ENCODE data around the gene CLIP4.

The CLIP4 gene

GRCh38 chr2:29070526-29070925, 44.7 kb upstream of the CLIP4 start:
- H3K27me3 ChIP-seq, result no peaks in the 10 kb centered on the region
- H3K4me3 ChIP-seq, result no peak overlapping the region
- no peaks in the 10 kb centered on the region for H3K36me3 ChIP-seq
- H3K9me3 ChIP-seq, result no peaks in the 10 kb centered on the region
- DNase-seq, result no peak
- H3K4me1 ChIP-seq, result peaks cover 0 to 13% (median under 1%) of the 10 kb centered on the region in 4 donors
- H3K27ac ChIP-seq, result no peak overlapping the region
- TF ChIP-seq, protein P1, sequence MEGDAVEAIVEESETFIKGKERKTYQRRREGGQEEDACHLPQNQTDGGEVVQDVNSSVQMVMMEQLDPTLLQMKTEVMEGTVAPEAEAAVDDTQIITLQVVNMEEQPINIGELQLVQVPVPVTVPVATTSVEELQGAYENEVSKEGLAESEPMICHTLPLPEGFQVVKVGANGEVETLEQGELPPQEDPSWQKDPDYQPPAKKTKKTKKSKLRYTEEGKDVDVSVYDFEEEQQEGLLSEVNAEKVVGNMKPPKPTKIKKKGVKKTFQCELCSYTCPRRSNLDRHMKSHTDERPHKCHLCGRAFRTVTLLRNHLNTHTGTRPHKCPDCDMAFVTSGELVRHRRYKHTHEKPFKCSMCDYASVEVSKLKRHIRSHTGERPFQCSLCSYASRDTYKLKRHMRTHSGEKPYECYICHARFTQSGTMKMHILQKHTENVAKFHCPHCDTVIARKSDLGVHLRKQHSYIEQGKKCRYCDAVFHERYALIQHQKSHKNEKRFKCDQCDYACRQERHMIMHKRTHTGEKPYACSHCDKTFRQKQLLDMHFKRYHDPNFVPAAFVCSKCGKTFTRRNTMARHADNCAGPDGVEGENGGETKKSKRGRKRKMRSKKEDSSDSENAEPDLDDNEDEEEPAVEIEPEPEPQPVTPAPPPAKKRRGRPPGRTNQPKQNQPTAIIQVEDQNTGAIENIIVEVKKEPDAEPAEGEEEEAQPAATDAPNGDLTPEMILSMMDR (IDR thresholded peaks at IDR 0.05), result no peak
- intact Hi-C loops (cut with DNase I; ENCODE audit: low total_unique reads), result no loop called here

DNA sequence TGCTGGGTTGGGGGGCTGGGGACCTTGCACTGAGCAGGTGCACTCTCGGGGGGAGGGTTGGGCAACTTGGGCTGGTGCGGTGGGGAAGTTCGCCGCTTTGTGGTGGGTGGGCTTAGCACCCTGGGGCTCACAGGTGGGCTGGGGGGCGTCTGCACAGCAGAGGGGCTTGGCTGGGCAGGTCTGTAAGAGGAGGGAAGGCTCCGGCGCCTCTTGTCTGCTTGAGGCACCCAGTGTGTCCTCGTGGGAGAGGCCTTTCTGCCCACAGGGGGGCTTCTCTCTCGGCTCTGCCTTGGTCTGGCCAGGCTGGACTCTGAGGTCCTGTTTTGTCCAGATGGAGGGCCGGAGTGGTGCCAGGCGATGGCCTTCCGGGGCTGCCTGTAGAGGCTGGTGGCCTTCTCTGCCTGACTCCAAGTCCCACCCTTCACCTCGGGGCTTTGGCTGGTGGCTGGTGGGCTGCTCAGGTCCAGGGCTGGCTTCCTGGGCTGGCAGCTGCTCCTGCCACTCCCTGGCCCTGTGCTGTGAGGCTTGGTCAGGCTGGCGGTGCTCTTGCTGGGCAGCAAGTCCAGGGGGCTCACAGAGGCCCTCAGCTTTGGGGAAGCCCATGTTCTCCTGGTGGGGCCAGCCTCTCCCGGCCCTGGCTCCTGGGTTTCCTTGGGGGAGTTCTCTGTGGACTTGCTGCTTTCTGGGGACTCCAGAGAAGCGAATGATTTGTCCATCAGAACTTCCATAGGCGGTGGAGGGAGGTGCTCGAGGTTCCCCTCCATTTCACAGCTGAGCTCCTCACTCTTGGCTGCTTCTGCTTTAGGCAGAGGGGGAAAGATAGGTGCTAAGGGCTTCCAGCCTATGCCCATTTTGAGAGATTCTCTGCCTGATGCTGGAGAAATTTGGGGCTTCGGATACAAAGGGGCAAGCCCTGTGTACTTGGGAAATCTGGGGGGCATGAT, 43.9 kb upstream of the CLIP4 start:
- no peaks in the 10 kb centered on the region for H3K27me3 ChIP-seq
- H3K9me3 ChIP-seq, result no peaks in the 10 kb centered on the region
- H3K36me3 ChIP-seq, result no peaks in the 10 kb centered on the region
- H3K4me3 ChIP-seq, result no peak overlapping the region
- TF ChIP-seq, protein P1 (IDR thresholded peaks at IDR 0.05), result no peak
- no peak overlapping the region for H3K27ac ChIP-seq
- no peak for DNase-seq
- intact Hi-C loops (cut with DNase I; ENCODE audit: low total_unique reads), result no loop called here
- peaks cover 0 to 5% (median 0%) of the 10 kb centered on the region in 4 donors for H3K4me1 ChIP-seq

DNA sequence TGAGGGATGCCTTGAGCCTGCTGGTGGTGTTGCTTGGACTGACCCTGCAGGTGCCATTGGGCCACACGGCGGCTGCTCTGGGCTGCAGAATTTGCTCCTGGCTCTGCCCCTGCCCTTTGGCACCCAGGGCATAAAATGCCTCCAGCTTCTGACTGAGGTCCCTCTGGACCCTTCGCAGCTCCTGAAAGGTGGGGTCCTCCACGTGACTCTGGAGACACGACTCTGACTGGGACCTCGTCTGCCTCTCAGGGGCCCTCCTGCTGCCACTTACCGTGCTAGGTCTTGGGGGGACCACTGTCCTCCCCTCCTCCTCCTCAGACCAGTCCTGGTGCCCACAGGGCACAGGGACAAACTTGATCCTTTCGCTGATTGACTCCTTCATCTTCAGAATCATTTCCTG, 43.0 kb upstream of the CLIP4 start:
- H3K27ac ChIP-seq, result no peak overlapping the region
- no peaks in the 10 kb centered on the region for H3K9me3 ChIP-seq
- H3K36me3 ChIP-seq, result no peaks in the 10 kb centered on the region
- no peak for DNase-seq
- TF ChIP-seq, protein P1 (IDR thresholded peaks at IDR 0.05), result no peak
- H3K4me3 ChIP-seq, result no peak overlapping the region
- H3K4me1 ChIP-seq, result no peaks in the 10 kb centered on the region
- no peaks in the 10 kb centered on the region for H3K27me3 ChIP-seq
- intact Hi-C loops (cut with DNase I; ENCODE audit: low total_unique reads), result no loop called here

DNA sequence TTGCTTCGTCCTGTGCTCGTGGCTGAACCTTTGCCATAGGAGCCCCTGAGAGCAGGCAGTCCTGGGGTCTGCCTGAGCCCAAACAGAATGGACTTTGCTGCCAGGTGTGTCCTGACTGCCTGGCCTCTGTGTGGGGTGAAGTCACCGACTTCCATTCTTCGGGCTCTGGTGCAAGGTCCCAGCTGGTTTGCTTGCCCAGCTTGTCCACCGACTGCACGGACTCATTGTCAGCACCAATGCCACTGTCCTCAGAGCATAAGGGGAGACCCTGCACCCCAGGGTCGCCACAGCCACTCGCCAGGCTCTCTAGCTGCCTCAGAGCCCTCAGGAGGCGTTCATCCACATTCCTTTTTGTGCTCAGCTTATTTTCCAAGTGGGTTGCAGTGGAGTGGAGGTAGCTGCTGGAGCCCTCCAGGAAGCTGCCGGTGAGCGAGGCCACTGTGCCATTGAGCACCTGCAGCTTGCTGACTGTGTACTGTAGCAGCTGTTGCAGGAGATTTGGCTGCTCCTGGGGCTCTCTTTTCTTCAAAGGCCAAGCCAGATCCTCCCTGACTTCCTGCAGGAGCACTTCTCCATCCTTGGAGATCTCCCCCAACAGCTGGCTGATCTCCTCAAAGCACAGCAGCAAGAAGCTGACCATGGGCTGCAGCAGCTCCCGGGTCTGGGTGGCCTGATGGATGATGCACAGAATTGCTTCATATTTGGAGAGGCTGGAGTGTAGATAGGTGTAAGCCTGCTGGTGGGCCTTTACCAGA, 42.1 kb upstream of the CLIP4 start:
- Histone ChIP-seq H3K27ac (no peak overlapping the region), H3K4me1 (no peaks in the 10 kb centered on the region)

DNA sequence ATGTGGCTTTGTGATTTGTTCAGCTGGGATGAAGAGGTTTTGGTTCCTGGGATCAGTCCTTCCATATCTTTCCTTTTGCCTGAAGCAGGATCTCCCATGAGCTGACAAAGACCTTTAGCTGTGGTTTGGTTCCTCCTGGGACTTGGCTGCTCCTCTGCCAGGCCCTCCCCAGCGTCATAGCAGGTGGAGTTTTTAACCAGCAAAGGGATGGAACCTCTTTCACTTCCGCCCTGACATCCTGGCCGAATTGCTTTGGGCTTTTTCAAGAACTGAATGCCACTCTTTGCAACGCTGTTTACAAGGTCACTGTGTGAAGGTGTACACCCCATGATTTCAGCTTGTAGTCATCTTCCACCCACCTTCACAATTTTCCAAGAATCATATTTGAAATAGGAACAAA, 41.3 kb upstream of the CLIP4 start:
- Histone ChIP-seq H3K9me3 (no peaks in the 10 kb centered on the region), H3K4me1 (no peaks in the 10 kb centered on the region), H3K4me3 (no peak overlapping the region), H3K27me3 (no peaks in the 10 kb centered on the region), H3K36me3 (no peaks in the 10 kb centered on the region), H3K27ac (no peak overlapping the region)
- intact Hi-C loops (cut with DNase I; ENCODE audit: low total_unique reads), result no loop called here
- TF ChIP-seq, protein P1 (IDR thresholded peaks at IDR 0.05), result no peak
- DNase-seq, result no peak

More for the DNA sequence above, 42.1 kb upstream of the CLIP4 start:
- intact Hi-C loops (cut with DNase I; ENCODE audit: low total_unique reads), result no loop called here
- TF ChIP-seq, protein P1 (IDR thresholded peaks at IDR 0.05), result no peak
- H3K36me3 ChIP-seq, result no peaks in the 10 kb centered on the region
- no peak for DNase-seq
- H3K9me3 ChIP-seq, result no peaks in the 10 kb centered on the region
- no peak overlapping the region for H3K4me3 ChIP-seq
- no peaks in the 10 kb centered on the region for H3K27me3 ChIP-seq
